Suppressor macrophage treated with lipopolysaccharide for 4 hours (primary cell): ENCODE measurements around the gene HES3.

ENCODE experiments used
- DNase-seq: peaks from one replicate; pipeline ENCODE4 v3.0.0-alpha.2; 2020

HES3 gene

DNA sequence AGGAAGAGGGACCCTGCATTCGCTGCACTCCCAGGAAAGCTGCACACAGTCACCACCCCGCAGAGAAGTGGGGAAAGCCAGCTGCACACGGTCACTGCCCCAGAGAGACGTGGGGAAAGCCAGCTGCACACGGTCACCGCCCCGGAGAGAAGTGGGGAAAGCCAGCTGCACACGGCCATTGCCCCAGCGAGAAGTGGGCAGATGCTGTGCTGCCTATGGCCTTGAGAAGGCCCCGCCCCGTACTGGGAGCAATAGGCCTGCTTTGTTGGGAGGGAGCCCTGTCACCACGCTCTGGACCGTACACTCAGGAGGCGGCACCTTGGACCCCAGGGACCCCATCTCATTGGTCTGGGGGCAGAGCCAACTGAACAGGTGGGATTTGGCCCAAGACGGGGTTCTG, 21.2 kb downstream of the HES3 start:
- no peak for DNase-seq

DNA sequence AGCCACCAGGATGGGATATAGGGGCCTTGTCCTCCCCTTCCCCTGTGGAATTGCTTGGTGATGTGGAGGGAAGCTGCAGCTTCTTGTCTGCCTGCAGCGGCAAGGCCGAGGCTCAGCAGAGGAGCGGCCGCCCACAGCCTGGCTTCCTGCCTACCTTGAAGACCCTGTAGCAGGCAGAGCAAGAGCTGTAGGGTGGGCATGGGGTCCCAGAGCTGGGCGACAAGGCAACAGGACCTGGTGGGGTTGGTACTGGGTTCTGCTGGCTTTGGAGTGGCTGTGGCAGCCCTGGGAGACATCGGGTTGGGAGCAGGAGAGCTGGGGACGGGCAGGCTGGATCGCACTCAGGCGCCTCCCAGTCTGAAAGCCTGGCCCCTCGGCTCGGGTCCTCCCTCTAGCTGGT, 22.7 kb downstream of the HES3 start:
- no peak for DNase-seq

DNA sequence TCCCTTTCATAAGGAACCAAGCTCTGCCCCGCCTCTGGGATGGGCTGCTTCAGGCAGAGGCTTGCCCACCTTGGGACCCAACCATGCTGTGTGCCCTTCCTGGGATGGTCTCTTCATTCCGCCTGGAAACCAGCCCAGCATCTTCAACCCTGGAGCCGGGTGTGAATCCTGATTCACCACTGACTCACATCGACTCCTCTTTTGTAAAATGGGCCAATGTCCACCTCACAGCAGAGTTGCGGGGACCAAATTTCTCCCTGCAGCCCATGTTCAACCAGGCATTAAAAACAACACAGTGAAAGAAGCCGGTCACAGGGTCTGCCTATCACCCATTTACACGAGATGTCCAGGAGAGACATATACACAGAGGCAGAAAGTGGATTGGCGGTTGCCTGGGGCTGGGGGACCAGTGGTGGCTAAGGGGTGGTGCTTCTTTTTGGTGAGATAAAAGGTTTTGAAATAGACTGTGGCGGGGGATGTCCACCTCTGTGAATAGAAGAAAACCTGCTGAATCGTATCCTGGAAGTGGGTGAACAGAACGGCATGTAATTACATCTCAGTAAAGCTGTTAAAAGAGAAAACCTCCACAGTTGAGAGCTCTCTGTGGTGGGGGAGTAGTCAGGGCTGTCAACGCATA, 23.8 kb downstream of the HES3 start:
- no peak for DNase-seq

DNA sequence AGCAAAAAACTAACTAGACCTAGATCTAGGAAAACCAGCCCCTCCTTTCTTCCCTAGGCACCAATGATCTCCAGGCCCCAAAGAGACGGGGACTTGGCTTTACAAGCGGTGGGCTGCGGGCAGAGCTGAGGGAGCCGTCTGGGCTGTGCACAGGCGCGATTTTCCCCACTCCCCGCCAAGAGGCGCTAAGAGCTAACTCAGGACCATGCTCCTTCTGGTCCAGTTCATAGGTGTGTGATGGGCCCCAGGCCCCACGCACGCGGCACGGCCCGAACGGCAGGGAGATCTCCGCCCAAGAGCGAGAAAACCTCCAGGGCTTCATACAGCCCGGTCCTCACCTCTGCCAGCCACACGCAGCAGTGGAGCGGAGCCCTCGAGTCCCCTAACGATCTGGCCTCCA, 24.4 kb downstream of the HES3 start:
- no peak for DNase-seq

DNA sequence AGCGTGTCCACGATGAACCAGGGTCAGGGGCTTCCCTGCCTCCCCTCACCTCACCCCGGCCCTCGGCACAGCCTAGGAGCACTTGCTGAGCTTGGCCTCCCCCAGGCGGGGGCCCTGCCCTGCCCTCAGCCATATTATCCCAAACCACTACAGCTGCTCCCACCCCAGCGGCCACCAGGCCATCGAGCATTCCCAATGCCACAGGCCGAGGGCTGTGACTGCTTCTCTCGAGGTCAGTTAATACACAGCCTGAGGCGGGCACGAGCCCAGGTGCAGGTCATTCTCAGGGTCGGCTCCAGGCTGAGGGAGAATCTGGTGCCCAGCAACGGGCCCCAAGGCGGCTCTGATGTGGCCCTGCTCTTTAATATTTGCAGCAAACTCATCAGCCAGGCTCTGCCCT, 25.3 kb downstream of the HES3 start:
- DNase-seq = no peak

DNA sequence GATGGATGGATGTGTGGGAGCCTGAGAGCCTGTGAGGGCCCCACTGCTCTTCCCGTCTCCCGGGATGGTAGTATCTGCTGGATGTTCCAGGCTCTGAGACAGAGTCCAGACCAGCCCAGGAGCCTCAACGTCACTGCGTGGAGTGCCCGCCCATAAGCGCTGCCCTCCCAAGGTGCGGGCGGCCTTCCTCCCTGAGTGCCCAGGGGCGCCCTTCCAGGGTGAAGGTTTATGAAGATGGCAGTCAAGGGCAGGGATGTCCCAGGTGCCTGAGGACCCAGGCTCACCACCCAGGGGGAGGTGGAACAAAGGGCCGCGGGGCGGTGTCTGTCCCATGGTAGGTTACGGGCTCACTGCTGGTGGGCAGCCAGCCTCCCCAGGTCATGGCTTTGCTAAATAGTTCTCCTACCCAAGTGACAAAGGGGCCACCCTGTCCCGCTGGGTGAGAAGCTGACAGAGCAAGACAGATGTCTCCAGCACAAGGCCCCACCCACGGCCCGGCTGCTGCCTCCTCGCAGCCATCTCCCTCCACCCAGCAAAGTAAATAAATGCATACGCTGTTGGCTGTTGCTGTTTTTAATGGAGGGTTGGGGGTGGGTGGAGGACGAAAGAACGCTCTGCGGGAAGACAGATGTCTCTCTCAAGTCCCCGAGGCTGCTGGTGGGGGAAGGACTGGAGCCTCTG, 25.9 kb downstream of the HES3 start:
- DNase-seq = no peak

DNA sequence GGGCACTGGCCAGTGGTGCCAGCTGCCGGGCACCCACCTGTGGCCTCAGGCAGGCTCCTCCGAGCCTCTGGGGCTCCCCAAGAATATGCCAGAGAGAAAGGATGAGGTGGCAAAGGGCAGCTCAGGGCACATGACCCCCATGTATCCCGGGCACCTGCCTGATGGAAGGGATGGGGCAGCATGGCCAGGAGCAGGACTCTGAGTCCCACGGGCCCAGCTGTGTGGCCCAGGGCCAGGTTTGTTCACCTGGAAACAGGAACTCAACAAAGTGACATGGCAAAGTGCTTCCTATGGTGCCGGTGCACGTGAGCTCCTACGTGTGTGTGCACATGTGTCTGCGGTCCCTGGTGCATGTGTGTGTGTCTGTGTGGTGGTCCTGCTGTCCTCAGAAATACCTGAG, 26.4 kb downstream of the HES3 start:
- DNase-seq = no peak

DNA sequence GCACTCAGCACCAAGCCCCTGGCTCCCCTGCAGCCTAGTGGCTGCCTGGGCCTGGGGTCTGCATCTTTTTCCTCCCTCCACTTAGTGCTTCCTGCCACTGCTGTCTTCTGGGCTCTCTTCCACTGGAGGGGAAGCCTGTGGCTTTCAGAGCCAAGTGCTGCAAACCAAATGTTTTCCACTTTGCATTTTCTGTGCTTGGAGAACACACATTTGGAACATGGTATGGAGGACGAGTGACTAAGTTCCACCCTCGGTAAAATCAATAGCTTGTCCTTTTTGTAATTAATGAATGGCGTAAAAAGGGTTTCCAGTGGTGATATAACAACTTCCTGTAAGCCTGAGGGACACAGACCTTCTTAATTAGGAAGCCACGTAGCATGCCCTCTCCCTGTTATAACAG, 27.0 kb downstream of the HES3 start:
- DNase-seq = no peak

DNA sequence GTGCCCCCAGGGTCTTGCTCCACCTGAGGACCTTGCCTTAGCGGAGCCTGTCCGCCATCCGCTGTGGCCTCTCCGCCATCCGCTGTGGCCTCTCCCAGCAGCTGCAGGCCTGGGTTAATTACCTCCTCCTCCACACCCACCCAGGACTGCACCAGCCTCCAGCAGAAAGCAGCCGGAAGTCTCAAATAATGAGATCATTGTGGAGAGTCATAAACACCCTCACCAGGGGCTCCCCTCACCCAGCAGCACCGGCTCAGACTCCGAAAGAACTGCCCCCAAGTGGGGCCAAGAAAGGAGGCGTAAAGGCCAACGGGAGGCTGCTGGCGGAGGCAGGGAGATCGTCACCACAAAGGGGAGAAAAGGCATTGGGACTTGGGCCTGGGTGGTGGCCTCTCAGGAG, 27.6 kb downstream of the HES3 start:
- DNase-seq = no peak

DNA sequence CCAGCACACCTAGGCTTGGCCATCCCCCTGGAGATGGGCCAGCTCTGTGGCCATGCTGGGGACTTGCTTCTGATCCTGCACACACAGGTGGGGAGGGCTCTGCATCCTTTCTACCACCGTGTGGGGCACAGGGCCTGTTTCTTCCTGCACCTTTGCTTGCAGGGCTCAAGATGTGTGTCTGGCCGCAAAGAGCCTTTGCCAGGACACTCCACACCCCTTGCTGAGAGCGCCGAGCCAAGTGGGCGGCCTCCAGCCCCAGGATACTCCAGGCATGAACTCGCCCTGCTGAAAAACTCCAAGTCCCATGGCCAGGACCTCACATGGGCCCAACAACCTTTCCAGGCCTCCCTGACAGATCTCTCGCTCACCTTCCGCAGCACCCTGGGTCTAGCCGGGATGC, 28.5 kb downstream of the HES3 start:
- DNase-seq = no peak

DNA sequence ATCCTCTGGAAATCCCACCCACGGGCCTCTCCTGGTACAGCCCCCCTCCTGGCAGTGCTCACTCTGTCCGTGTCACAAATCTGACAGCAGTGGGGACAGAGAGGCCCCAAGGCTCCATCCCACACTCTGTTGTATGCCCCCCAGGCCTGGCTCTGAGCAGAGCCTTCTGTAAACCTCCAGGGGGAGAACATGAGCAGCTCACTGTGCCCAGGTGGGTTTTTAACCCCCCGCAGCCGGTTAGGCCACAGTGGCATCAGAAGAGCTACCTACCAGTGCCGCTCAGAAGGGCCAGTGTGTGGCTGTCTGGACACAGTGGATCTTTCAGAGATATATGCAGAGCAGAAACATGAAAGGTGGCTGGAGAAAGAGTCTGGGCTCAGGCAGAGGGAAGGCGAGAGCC, 28.9 kb downstream of the HES3 start:
- DNase-seq = no peak

DNA sequence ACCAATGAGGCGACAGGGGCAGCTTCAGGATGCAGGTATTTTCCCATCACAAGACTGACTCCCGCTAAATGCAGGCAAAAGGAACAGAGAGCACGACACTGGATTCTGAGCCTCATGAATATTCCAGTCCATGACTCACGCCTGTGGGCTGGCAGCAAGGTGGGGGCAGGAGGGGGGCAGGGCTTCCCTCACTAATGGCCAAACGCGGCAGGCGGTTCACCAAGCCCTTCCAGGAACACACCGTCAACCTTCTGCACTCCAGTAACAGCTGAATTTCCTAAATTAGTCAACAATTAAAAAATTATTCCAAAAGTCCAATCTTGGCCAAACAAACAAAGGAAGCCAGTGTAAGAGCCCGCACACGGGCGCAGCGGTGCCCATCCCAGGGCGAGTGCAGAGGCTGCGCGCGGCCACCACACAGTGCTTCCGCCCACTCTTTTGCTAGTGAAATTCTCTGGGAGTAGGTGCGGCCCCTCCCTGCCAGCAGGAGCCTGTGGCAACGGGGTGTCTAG, 29.5 kb downstream of the HES3 start:
- DNase-seq = no peak

DNA sequence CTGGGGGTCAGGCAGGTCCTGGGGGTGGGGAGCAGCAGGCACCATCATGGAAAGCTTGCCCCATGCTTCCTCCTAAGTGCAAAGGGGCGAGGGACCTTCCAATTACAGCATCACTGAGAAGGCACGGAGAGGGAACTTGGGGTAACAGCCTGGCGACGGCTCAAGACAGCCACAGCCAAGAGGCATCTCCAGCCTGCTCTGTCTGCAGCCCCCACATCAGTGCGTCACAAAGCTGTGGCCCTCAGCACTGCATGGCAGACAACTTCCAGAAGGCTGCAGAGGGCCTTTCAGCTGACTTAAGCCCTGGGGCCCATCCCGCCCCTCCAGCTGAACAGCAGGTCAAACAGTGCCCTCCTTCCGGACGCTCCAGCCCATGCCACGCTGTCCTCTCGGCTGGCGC, 30.1 kb downstream of the HES3 start:
- DNase-seq = no peak

DNA sequence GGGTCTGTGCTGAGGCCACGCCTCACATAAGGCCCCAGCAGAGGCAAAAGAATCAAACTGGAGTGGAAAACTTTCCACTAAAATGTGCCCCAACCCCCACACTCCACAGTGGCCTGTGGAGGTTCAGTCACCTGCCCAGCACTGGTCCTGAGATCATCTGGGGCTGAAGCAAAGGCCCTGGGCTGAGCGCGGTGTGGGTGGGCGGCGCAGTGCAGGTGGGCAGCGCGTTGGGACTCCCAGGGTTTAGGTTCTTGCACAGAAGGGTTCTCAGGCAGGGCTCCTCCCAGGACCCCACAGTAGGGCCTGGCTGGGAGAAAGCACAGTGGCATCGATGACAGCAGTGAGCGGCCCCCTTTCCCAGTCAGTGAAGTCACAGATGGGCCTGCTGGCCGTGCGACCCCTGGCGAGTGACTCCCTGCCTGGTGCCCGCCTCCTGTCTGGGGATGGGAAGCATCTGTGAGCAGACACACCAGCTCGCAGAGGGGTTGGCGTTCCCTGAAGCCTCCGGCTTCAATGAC, 30.7 kb downstream of the HES3 start:
- no peak for DNase-seq

DNA sequence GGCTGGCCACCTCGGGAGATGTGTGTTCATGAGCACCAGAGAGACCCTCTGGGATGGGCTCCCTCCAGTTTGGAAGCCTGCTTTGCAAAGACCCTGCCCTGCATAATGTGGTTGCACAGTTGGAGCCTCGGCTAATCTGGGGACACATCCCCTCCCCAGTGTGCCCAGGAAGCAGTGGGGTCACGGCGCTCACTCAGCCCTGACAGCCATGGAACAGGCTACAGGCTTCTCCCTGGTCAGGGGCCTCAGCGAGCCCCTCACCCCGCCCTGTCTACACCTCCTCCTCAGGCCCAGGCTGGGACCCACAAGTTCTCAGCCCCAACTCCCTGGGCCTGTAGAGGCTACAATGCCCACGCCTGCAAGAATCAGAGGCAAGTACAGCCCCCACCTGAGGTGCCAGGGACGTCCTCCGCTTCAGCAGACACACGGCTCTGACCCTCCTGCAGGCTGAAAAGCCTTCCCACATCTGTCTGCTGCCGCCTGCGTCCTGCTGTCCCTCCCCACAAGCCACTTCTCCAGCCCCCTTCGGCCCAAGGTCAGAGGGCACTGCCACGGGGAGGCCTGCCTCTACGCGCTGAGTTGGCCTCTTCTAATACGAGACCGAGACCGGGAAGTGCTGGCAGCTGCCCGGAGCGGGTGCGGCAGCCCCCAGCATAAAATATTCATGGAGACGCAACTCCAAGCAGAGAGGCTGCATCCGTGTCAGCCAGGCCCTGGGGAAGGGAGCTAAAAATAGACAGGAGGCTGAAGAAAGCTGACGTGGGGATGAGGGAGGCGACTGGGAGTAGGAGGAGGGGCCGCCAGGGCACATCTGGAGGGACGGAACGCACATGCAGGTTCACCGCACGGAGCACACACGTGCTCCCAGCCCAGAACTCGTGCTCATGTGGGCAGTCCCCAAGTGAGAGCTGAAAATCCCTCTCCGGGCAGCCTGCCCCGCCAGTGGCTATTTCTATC, 32.1 kb downstream of the HES3 start:
- DNase-seq = no peak

DNA sequence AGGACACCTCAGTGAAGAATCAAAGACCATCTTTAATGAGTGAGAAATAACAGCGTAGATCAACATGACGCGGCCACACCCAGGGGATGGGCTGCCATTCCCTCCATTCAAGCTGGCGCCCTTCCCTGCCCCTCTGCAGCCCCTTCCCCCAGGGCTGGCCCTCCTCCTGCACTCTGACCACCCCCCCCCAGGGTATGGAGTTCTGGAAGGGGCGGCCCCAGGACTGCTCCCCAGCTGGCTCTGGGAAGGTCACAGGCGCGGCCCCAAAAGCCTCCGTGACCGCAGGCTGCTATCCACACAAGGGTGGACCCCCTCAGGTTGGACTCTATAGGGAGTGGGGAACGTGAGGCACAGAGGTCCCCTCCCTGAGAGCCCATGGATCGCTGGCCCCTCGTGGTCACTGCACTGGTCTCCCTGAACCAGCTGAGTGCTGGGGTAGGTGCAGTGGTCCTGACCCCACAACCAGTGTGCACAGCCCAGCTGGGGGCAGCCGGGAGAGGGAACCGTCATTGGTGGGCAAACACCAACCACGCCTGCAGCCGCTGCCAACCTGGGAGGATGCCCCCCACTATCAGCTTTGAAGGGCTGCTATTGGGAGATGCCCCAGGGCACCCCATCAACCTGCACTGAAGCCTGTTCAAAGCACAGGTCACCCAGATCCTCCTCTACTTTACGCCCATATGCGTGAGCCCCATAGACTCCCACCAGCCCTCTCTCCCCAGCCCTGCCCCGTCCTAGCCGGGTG, 33.0 kb downstream of the HES3 start:
- no peak for DNase-seq

DNA sequence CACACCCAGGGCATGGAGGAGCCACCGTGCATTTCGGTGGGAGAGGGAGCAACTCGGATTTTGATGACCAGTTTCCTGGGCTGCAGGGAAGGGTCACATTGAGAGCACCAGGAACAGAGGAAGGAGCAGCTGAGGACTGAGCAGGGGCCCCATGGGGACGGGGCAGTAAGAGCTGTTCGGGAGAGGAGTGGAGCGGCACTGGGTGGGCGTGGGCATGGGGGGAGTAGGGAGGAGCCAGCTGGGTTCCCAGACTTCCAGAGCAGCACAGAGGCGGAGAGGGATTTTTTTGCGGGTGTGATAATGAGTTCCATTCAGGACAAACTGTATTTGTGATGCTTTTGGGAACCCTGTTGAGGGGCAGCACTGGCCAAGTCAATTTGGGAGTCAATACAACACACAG, 34.3 kb downstream of the HES3 start:
- DNase-seq = no peak

DNA sequence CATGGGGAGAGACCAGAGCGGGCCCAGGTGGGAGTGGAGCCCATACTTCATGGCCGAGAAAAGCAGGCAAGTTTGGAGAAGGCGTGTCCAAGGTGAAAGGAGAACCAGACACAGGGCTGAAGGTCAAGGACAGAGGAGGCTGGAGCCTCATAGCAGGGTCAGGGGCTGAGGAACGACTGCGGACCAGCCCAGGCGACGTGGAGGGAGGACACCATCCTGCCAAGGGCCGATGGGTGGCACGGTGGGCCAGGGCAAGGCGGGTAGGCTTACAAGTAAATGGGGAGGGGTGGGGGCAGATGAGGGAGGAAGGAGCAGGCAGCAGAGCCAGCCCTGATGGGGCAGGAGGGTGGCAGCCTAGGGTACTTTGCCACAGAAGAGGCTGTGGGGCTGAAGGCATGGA, 35.1 kb downstream of the HES3 start:
- DNase-seq = no peak

DNA sequence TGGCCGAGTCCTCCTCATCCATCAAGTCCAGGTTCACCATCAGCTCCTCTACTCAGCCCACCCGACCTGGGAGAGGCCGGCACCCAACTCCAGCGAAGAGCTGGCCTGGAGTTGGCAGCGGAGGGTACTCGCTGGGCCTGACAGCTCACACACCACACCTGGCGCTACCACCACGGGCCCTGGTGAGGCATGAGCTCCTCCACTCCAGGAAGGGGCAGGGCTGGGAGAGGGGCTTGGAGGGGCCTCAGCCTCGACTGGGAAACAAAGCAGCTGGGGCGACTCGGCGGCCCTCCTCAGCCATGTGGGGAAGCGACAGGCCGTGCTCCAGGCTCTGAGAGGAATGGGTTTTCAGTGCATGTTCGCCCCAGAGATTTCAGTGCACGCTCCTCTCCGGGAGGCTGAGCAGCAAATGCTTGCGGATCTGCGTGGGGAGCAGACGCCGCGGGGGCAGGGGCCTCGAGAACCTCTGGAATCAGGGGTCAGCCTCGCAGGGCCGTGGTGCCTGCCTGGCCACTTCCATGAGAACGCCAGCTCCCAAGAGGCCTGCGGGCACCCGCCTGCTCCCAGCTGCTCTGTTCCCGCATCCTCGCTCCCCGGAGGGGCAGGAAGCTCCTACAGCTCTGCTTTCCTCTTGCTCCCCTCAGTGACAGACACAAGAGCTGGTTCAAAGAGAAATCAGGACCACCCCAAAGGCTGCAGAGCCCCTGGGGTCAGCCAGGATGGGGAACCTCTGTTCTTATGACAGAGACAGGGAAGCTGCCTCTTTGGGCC, 35.8 kb downstream of the HES3 start:
- no peak for DNase-seq

DNA sequence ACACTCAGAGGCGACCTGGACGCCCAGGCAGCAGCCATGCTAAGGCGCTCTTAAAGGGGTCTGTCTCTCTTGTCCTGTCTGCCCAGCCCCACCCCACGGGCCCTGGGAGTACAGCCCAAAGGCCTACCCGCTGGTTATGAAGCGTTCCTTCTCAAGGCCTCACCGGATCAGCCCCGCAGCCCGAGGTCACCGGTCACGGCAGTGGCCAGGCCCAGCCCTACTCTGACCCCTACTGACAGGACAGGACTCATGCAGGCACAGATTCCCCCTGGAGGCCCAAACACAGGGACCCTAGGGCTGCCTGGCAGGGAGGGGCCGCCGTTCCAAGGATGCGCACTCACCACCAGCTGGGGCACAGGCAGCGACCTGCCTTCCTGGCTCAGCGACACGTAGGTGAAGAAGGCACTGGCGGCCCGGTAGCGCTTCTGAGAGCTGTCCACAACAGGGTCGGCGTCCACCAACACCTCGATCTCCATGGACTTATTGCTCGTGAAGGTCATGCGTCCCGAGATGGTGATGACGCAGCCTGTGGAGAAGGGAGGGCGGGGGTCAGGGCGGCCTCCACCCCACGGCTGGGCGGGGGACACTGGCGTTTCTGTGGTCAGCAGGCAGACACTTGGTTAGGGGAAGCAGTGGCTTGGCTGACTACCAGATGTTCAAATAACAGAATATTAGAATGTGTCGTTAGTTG, 36.9 kb downstream of the HES3 start:
- DNase-seq = no peak
